Psoas muscle (tissue), 8 donors: ENCODE data around the gene PSMD1. TPM values are rescaled to one million over a fixed set of nuclear protein-coding genes. Genes with fewer than 3 reads are reported as not detected.
A peak's percentile ranks its signal among the peaks of the same experiment; 100 is the strongest.
"Not testable (repeated sequence)": the region's sequence is repeated elsewhere in the genome, so short reads cannot be mapped to it uniquely, and the experiment has no call there.

Source experiments
- ATAC-seq, 4 donors: fragments of 200-7000 bp; cut with Tn5 transposase; one replicate each; pipeline ENCODE4 v1.9.1; 2020; ENCODE audit warnings: moderate library complexity in 3 of 4, mild to moderate bottlenecking in 2 of 4
- DNase-seq, 2 donors: peaks; one replicate each; pipeline ENCODE4 v3.0.0-alpha.2; 2020
- H3K27ac ChIP-seq: fragments of 200-600 bp; one replicate; pipeline ENCODE4 v1.8.0; 2022
- H3K27me3 ChIP-seq, 3 donors: fragments of 200-600 bp in 1 of 3; one replicate each; pipeline versions ENCODE4 v1.6.1 to v1.8.0; 2013 to 2022; ENCODE audit warnings: low read length in 2 of 3, mild to moderate bottlenecking in 2 of 3, moderate library complexity in 1 of 3; ENCODE audit not compliant: insufficient read depth in 3 of 3
- H3K36me3 ChIP-seq, 2 donors: fragments of 200-600 bp in 1 of 2; one replicate each; pipeline versions ENCODE4 v1.6.1 to v1.8.0; 2013 to 2022; ENCODE audit warnings: low read depth in 1 of 2, mild to moderate bottlenecking in 1 of 2, moderate library complexity in 1 of 2; ENCODE audit not compliant: insufficient read depth in 1 of 2
- H3K4me1 ChIP-seq: fragments of 200-600 bp; one replicate; pipeline ENCODE4 v1.8.0; 2022
- H3K4me3 ChIP-seq: fragments of 200-600 bp; one replicate; pipeline ENCODE4 v1.8.0; 2022; ENCODE audit warnings: mild to moderate bottlenecking
- H3K9me3 ChIP-seq: fragments of 200-600 bp; one replicate; pipeline ENCODE4 v1.8.0; 2022
- WGBS, 3 donors: extraction: QIAGEN DNeasy Blood & Tissue Kit; methylation state at CpG; one replicate each; pipeline versions ENCODE4 v1.1.6 to v1.1.7; 2013; 5-methylcytosine and 5-hydroxymethylcytosine counted together
- intact Hi-C, 2 donors: fragments of 100-400 bp; cut with DNase I; formaldehyde crosslinking; loops; one replicate each; pipeline versions ENCODE4 v1.11.0 to v1.14.2; 2022
- polyA plus RNA-seq, 3 donors: library from polyadenylated mRNA; stranded (reverse); fragments of 200-250 nt; gene quantifications; one replicate each; pipeline ENCODE4 v1.2.3, GENCODE V29; 2013
- total RNA-seq, 4 donors: library from RNA; stranded (reverse); fragmentation: NEBNext Ultra II Directional in 2 of 4; extraction: Animal tissue kit (Norgen Biotek cat#: 25700) in 2 of 4; gene quantifications; one replicate each; pipeline versions ENCODE4 v1.2.1 to v1.2.4, GENCODE V29; 2021 to 2023
- TF ChIP-seq, protein P1 (sequence below): fragments of 200-600 bp; IDR thresholded peaks from one replicate; pipeline ENCODE4 v1.8.0; 2022; ENCODE audit warnings: antibody characterized with exemption
- donor health status: healthy with polysubstance abuse.
- donor health status: DM: no; HTN: no; CAD: no; lungs with moderate emphysema.
- donor health status: Bipolar disorder and iron deficiency.
- donor health status: healthy.
- donor health status: DM: yes; HTN: yes; CAD: no.
- donor health status: DM: no; HTN: no; CAD: no.
- donor health status: DM: no; HTN: no; CAD: no.
- donor health status: DM: yes; HTN: yes; CAD: no.

The PSMD1 gene
- total and polyA plus RNA-seq, 7 donors = 74.4 to 170 (median 152) TPM

DNA sequence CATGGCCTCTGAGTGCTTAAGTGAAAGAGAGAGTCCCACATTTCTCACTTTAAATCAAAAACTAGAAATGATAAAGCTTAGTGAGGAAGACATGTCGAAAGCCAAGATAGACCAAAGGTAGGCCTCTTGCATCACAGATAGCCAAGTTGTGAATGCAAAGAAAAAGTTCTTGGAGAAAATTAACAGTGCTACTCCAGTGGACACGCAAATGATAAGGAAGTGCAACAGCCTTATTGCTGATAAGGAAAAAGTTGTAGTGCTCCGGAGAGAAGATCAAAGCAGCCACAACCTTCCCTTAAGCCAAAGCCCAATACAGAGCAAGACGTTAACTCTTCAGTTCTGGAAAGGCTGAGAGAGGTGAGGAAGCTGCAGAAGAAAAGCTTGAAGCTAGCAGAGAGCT is 32.1 kb downstream of the PSMD1 start:
- Histone ChIP-seq H3K27me3 (no peaks in the 10 kb centered on the region), H3K36me3 (peaks cover 6 to 94% of the 10 kb centered on the region in 2 donors)

DNA sequence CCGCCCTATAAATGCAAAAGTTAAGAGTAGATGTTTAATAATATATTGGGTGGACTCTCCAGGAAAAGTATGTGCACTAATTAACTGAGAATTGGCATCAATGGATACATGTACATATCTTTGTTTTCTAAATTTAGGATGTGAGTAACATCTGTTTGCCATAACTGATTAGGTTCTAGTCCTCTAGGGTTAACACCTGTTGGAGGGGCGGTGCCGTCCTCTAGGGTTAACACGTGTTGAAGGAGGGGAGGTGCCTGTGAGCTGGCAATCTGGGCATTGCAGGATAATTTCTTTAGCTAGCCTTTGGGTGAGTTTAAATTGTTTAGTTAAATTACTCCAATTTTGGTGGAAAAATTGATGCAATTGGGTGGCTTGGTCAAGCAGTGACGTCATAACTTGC is 37.3 kb downstream of the PSMD1 start:
- H3K27me3 ChIP-seq = no peaks in the 10 kb centered on the region
- H3K4me1 ChIP-seq = no peaks in the 10 kb centered on the region
- peaks cover 2 to 72% of the 10 kb centered on the region in 2 donors for H3K36me3 ChIP-seq
- no peak overlapping the region for H3K4me3 ChIP-seq
- TF ChIP-seq, protein P1, sequence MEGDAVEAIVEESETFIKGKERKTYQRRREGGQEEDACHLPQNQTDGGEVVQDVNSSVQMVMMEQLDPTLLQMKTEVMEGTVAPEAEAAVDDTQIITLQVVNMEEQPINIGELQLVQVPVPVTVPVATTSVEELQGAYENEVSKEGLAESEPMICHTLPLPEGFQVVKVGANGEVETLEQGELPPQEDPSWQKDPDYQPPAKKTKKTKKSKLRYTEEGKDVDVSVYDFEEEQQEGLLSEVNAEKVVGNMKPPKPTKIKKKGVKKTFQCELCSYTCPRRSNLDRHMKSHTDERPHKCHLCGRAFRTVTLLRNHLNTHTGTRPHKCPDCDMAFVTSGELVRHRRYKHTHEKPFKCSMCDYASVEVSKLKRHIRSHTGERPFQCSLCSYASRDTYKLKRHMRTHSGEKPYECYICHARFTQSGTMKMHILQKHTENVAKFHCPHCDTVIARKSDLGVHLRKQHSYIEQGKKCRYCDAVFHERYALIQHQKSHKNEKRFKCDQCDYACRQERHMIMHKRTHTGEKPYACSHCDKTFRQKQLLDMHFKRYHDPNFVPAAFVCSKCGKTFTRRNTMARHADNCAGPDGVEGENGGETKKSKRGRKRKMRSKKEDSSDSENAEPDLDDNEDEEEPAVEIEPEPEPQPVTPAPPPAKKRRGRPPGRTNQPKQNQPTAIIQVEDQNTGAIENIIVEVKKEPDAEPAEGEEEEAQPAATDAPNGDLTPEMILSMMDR = no peak
- H3K9me3 ChIP-seq = no peaks in the 10 kb centered on the region
- WGBS, 3 donors = 78 to 83% (median 79%) methylated on average over 5 of the region's 5 CpGs
- no peak overlapping the region for H3K27ac ChIP-seq
- DNase-seq (no peak), ATAC-seq (peak in 1 of 4 donors; percentile 38)
- intact Hi-C loops = no loop called here

More for the DNA sequence above, 32.1 kb downstream of the PSMD1 start:
- ATAC-seq (no peak), DNase-seq (no peak)
- intact Hi-C loops = loop anchor here in 1 of 2 donors (10.0 kb wide), 1 partner anchor 366 kb away; no protein-coding TSS in a partner anchor
- H3K27ac ChIP-seq = no peak overlapping the region
- no peaks in the 10 kb centered on the region for H3K4me1 ChIP-seq
- WGBS, 3 donors = 89 to 95% (median 92%) methylated on average over 4 of the region's 4 CpGs
- H3K9me3 ChIP-seq = no peaks in the 10 kb centered on the region
- TF ChIP-seq, protein P1 = no peak
- no peak overlapping the region for H3K4me3 ChIP-seq

DNA sequence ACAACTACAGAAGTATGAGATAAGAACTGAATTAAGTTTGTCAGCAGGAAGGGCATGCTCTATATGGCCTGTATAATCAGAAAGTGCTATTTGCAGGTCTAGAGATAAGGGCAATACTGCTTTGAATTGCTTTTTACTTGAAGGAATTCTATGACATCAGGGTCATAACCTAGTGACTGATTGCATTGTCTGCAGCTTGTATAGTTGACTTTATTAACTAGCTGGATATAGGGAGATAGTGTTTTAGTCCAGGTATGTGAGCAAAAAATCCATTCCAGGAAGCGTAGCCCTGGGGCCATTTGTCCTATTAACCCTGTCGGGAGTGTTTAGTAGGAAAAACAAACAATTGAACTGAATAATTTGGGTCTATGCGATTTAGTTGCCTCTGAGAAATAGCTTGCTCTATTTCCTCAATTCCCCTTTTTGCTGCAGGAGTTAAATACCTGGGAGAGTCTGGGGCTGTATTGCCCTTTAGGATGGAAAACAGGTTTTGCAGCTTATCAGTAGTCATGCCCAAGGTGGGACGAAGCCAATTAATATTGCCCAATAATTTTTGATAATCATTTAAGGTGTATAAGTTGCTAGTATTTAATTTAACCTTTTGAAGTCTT is 38.2 kb downstream of the PSMD1 start:
- H3K4me3 ChIP-seq = no peak overlapping the region
- no peaks in the 10 kb centered on the region for H3K9me3 ChIP-seq
- no peak overlapping the region for H3K27ac ChIP-seq
- intact Hi-C loops = no loop called here
- H3K4me1 ChIP-seq = no peaks in the 10 kb centered on the region
- DNase-seq (no peak), ATAC-seq (no peak)
- H3K27me3 ChIP-seq = no peaks in the 10 kb centered on the region
- WGBS, 3 donors = 98 to 99% (median 98%) methylated on average over 4 of the region's 4 CpGs
- TF ChIP-seq, protein P1 = no peak
- H3K36me3 ChIP-seq = peaks cover 6 to 72% of the 10 kb centered on the region in 2 donors

DNA sequence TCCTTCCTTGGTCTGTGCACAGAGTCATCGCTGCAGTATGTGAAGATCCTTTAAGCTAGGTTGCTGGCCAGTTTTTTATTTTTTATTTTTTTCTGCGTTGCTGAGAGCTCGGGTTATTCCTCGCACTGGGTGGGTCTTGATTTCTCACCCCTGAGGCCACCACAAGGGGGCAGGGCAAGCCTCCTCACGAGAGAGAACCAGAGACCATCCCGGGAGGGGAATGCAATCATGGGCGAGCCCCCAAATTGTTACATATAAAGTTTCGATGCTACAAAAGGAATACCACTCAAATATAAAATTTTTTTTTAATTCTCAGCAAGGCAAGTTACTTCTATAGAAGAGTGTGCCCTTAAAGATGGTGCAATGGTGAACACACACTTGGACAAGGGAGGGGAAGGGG is 43.3 kb downstream of the PSMD1 start:
- Histone ChIP-seq H3K9me3 (no peaks in the 10 kb centered on the region), H3K4me1 (peaks cover 4% of the 10 kb centered on the region), H3K27me3 (no peaks in the 10 kb centered on the region), H3K27ac (no peak overlapping the region), H3K4me3 (no peak overlapping the region), H3K36me3 (peaks cover 8 to 67% of the 10 kb centered on the region in 2 donors)
- TF ChIP-seq, protein P1 = peak; percentile 8
- DNase-seq (no peak), ATAC-seq (no peak)
- intact Hi-C loops = loop anchor here (5.0 to 10.0 kb wide), 3 partner anchors 95 to 352 kb away; partner anchors contain the start of gene ARMC9 (in 1 of the 2)
- 96 to 99% (median 98%) methylated on average over 8 of the region's 8 CpGs for WGBS, 3 donors

DNA sequence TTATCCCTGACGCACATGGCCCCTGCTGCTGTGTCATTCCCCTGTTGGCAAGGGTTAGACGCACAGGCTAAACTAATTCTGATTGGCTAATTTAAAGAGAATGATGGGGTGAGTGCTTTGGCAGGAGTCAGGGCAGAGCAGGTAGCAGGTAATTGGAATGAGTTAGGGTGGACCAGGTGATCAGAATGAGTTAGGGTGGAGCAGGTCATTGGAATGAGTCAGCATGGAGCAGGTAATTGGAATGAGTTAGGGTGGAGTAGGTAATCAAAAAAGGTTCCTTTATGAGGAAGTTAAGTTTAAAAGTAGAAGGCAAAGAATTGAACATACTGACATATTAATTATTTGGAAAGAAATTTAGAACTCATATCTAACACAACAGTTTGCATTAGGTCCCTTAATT is 43.7 kb downstream of the PSMD1 start:
- peaks cover 8 to 67% of the 10 kb centered on the region in 2 donors for H3K36me3 ChIP-seq
- intact Hi-C loops = loop anchor here (5.0 to 10.0 kb wide), 3 partner anchors 94 to 352 kb away; partner anchors contain the start of gene ARMC9 (in 1 of the 2)
- not testable (repeated sequence) for H3K27me3 ChIP-seq, DNase-seq, ATAC-seq, H3K27ac ChIP-seq, H3K4me3 ChIP-seq, H3K4me1 ChIP-seq, H3K9me3 ChIP-seq
- 98 to 99% (median 98%) methylated on average over 2 of the region's 2 CpGs for WGBS, 3 donors
